ENCODE measurements around the gene CHD8.

GRCh38 chr14:21475767-21476522 lies 20.0 kb upstream of the CHD8 start:
- TF ChIP-seq CTCF (IDR thresholded peaks at IDR 0.05; ENCODE audit: insufficient read depth, low read length, poor library complexity, severe bottlenecking): no peak
- TF ChIP-seq EZH2phosphoT487 (conservative IDR thresholded peaks at IDR 0.05; ENCODE audit: low read length): no peak
